Coronary artery (tissue), 2 donors: ENCODE results near the gene CEACAM18.

Experiments used
- DNase-seq: peaks from one replicate; pipeline ENCODE4 v3.0.0-alpha.2; 2017; ENCODE audit warnings: low spot score
- H3K27ac ChIP-seq, 2 donors: fragments of 200-600 bp; sonication (generic); one replicate each; pipeline ENCODE4 v1.5.1; 2016 to 2019
- H3K4me3 ChIP-seq: fragments of 200-600 bp; sonication (generic); 2 replicates; pipeline ENCODE4 v1.5.1; 2016; ENCODE audit warnings: mild to moderate bottlenecking, moderate library complexity
- TF ChIP-seq, protein P1 (sequence below): fragments of 200-600 bp; sonication (generic); IDR thresholded peaks from one replicate; pipeline ENCODE4 v1.5.1; 2019; ENCODE audit warnings: antibody characterized with exemption

The CEACAM18 gene

DNA sequence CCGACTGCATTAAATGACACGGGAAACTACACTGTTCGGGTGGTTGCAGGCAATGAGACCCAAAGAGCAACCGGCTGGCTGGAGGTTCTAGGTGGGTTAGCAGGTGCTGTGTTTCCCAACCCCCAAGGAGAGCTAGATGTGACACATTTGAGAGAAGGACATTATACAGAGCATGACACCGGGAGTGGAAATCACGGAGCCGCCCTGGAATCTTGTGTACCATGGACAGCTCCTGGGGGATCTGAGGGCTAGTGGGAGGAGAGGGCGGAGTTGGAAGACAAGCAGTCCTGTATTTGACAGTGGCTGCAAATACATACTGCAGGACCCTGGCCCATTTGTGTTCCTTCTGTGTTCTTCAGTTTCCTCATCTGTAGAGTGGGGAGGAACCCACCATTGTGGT is 2.3 kb downstream of the CEACAM18 start:
- Histone ChIP-seq H3K4me3 (no peak overlapping the region), H3K27ac (no peak overlapping the region)
- TF ChIP-seq, protein P1, sequence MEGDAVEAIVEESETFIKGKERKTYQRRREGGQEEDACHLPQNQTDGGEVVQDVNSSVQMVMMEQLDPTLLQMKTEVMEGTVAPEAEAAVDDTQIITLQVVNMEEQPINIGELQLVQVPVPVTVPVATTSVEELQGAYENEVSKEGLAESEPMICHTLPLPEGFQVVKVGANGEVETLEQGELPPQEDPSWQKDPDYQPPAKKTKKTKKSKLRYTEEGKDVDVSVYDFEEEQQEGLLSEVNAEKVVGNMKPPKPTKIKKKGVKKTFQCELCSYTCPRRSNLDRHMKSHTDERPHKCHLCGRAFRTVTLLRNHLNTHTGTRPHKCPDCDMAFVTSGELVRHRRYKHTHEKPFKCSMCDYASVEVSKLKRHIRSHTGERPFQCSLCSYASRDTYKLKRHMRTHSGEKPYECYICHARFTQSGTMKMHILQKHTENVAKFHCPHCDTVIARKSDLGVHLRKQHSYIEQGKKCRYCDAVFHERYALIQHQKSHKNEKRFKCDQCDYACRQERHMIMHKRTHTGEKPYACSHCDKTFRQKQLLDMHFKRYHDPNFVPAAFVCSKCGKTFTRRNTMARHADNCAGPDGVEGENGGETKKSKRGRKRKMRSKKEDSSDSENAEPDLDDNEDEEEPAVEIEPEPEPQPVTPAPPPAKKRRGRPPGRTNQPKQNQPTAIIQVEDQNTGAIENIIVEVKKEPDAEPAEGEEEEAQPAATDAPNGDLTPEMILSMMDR = no peak
- DNase-seq = no peak

DNA sequence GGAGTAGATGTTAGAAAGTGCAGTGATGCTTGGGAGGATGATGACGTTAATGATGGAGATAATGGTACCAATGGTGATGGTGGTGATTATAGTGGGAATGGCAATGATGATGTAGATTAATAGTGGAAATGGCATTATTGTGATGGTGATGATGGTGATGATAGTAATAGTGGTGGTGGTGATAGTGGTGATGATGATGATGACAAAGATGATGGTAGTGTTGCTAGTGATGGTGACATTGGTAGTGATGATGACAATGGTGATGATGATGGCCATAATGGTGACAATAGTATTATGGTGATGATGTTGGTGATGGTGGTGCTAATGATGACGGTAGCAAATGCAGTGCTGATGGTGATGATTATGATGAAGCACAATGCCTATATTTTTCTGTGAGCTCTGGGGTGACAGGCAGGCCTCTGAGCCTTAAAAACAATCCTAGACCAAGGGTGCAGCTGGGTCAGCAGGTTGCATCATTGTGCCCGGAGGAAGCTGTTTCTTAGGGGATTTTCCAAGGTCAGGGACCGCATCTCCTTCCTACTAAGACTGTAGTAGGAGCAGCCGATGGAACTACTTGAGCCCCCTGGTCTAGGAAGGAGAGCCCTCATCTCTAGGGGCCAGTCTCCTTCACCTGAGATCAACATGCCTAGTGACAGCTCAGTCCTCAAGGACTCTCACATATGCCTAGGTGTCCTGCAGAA is 7.8 kb downstream of the CEACAM18 start:
- TF ChIP-seq, protein P1 = no peak
- Histone ChIP-seq H3K4me3 (no peak overlapping the region), H3K27ac (no peak overlapping the region)
- DNase-seq = no peak

DNA sequence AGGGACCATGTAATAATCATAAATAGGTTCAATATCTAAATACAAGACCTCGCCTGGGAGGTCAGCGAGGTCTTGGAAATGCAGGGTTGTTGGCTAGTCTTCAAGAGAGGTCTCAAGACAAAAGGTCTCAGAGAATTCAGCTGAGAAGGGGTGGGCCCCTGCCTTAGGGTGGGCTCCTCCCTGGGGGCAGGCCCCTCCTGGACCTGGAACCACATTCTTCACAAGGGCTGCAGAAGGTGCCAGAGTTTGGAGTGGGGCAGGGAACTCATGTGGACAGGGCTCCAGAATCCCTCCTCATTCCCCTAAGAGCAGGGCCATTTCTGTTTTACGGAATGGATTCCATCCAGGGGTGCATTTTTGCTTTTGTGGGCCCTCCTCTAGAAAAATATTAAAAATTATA is 10.2 kb downstream of the CEACAM18 start:
- TF ChIP-seq, protein P1 = no peak
- Histone ChIP-seq H3K4me3 (no peak overlapping the region), H3K27ac (no peak overlapping the region)
- peak; percentile 31 for DNase-seq

DNA sequence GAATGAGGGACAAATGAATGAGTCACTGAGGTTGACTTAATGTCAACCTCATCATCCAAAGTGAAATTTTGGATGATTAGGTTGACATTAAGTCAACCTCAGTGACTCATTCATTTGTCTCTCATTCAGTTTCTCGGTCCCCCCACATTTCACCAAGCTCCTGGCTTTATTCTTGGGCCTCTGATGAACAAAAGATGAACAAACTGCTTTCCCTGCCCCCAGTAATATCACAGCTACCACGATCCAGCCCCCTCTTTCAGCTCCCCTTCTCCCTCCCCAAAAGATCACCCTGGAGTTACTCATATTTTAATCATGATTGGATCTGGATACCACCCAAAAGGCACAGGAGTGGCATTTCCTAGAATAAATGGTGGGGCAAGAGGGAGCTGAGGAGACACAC is 10.8 kb downstream of the CEACAM18 start:
- TF ChIP-seq, protein P1 = no peak
- Histone ChIP-seq H3K4me3 (no peak overlapping the region), H3K27ac (no peak overlapping the region)
- DNase-seq = no peak

DNA sequence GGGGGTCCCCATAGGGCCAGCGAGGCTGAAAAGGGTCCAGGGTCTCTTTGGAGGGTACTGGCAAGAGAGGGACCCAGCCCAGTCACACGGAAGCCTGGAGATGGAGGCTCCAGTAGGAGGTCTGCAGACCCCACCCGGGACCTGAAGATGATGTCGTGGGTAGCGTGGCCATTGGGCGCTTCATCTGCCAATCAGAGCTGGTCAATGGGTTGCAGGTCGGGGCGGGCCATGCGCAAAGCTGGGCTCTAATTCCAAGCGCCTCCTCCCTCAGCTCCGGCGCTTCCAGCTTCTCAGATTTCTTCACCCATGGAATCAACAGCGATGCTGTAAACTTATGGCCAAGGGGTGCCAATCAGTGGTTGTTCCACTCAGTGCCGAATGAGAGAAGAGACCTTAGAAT is 12.3 kb downstream of the CEACAM18 start:
- TF ChIP-seq, protein P1 = no peak
- H3K4me3 ChIP-seq = no peak overlapping the region

DNA sequence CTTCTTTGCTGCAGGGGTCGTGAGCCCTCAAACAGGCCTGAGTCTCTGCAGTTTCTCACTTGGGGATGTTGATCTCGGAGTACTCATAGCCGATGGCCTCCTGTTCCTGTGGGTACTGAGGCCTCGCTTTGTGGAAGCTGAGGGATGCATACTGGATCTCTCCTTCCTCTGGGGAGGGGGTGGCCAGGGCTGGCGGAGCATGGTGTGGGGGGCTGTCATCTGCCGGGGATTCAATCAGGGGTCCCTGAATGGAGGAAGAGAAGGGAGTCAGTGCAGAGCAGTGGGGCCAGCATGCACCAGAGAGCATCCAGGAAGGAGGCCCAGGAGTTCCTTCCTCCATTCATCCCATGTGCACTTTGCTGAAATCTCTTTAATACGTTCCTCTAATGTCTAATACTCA is 13.2 kb downstream of the CEACAM18 start:
- H3K4me3 ChIP-seq = no peak overlapping the region
- no peak overlapping the region for H3K27ac ChIP-seq
- DNase-seq = peak; percentile 46
- TF ChIP-seq, protein P1 = no peak

More for the DNA sequence above, 12.3 kb downstream of the CEACAM18 start:
- DNase-seq = peak; percentile 45
- H3K27ac ChIP-seq = no peak overlapping the region

DNA sequence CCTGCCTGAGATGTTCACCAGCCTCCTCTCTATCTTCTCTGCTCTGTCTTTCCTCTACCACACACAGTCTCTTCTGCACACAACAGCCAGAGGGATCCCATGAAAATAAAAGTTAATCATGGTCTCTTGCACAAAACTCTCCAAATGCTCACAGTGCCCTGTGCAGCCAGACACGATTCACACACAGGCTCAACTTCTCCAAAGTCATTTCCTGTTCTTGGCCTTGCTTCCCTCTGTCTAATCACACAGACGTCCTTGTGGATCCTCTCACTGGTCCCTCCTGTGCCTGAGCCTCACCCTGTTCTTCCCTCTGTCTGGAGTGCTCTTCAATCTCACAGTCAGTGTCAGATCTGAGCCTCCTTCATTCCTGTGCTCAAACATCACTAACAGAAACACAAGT is 15.4 kb downstream of the CEACAM18 start:
- peak; percentile 58 for DNase-seq
- Histone ChIP-seq H3K4me3 (no peak overlapping the region), H3K27ac (no peak overlapping the region)
- TF ChIP-seq, protein P1 = no peak
